ENCODE measurements around the gene UNC13C.

DNA sequence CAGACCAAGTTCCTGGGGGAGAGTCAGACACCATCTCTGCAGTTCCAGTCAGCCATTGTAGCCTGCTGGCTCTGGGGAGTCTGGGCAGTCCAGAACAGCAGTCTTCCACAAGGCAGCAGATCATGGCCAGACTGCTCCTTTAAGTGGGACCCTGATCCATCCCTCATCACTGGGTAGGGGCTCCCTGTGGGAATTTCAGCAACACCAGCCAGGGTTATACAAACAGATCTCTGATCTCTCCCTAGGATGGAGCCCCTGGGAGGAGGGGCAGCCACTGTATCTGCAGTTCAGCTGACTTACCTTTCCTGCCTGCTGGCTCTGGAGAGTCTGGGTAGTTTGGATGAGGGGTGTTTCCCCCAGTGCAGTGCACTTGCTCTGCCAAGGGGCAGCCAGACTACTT, 42.1 kb upstream of the UNC13C start:
- TF ChIP-seq POLR2A (IDR thresholded peaks at IDR 0.05; ENCODE audit: borderline replicate concordance, extremely low read depth, insufficient read depth, insufficient read length) (no peak), SP1 (IDR thresholded peaks at IDR 0.05; ENCODE audit: low read depth) (no peak), ZNF274 (IDR thresholded peaks at IDR 0.05; ENCODE audit: low read depth, low read length) (no peak), SIN3A (IDR thresholded peaks at IDR 0.05; ENCODE audit: low read depth) (no peak), JUND (IDR thresholded peaks at IDR 0.05) (no peak)
- TF ChIP-seq, protein P1, sequence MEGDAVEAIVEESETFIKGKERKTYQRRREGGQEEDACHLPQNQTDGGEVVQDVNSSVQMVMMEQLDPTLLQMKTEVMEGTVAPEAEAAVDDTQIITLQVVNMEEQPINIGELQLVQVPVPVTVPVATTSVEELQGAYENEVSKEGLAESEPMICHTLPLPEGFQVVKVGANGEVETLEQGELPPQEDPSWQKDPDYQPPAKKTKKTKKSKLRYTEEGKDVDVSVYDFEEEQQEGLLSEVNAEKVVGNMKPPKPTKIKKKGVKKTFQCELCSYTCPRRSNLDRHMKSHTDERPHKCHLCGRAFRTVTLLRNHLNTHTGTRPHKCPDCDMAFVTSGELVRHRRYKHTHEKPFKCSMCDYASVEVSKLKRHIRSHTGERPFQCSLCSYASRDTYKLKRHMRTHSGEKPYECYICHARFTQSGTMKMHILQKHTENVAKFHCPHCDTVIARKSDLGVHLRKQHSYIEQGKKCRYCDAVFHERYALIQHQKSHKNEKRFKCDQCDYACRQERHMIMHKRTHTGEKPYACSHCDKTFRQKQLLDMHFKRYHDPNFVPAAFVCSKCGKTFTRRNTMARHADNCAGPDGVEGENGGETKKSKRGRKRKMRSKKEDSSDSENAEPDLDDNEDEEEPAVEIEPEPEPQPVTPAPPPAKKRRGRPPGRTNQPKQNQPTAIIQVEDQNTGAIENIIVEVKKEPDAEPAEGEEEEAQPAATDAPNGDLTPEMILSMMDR (IDR thresholded peaks at IDR 0.05 in 2 of 3, conservative IDR thresholded peaks at IDR 0.05 in 1 of 3; ENCODE audit: borderline replicate concordance in 1 of 3, insufficient read depth in 1 of 3, low read depth in 2 of 3, low read length in 2 of 3) = no peak

All from HCT116 (cell line).